GM12878 (cell line): Measurements from ENCODE around the gene UAP1L1. TPM values are rescaled to one million over a fixed set of nuclear protein-coding genes. Genes with fewer than 3 reads are reported as not detected.

Source experiments
- CEBPZ ChIP-seq: fragments of 150-350 bp; IDR thresholded peaks from 2 replicates; pipeline ENCODE4 v1.6.1; 2016; ENCODE audit warnings: low read depth, low read length
- EED ChIP-seq: sonication (generic); IDR thresholded peaks from 2 replicates; pipeline ENCODE4 v1.6.1; 2016; ENCODE audit warnings: antibody characterized with exemption, low read depth
- EP300 ChIP-seq, 2 experiments: fragments of 150-350 bp in 1 of 2; IDR thresholded peaks; 2 replicates each; pipeline ENCODE4 v1.6.1; 2011 to 2012; ENCODE audit warnings: low read depth in 2 of 2, low read length in 2 of 2, borderline replicate concordance in 1 of 2, improper control_type of control experiment in 1 of 2, inconsistent platforms in 1 of 2; ENCODE audit not compliant: control insufficient read depth in 1 of 2
- FOS ChIP-seq: IDR thresholded peaks from 3 replicates; pipeline ENCODE4 v1.6.1; 2011; ENCODE audit warnings: borderline replicate concordance; ENCODE audit not compliant: insufficient read length; ENCODE audit errors: extremely low read depth
- FOXM1 ChIP-seq: IDR thresholded peaks from 2 replicates; pipeline ENCODE4 v1.6.1; 2012; ENCODE audit warnings: low read depth, mild to moderate bottlenecking, inconsistent platforms, low read length, moderate library complexity
- HDAC2 ChIP-seq: fragments of 200-600 bp; sonication (generic); IDR thresholded peaks from 2 replicates; pipeline ENCODE4 v1.6.1; 2017
- LARP7 ChIP-seq: fragments of 450-650 bp; IDR thresholded peaks from 2 replicates; pipeline ENCODE4 v1.6.1; 2017; ENCODE audit warnings: mild to moderate bottlenecking
- NR2C1 ChIP-seq: fragments of 450-650 bp; IDR thresholded peaks from 2 replicates; pipeline ENCODE4 v1.6.1; 2017; ENCODE audit warnings: antibody characterized with exemption, mild to moderate bottlenecking, moderate library complexity
- POLR2AphosphoS2 ChIP-seq: IDR thresholded peaks from 2 replicates; pipeline ENCODE4 v1.6.1; 2011; ENCODE audit warnings: low read depth, mild to moderate bottlenecking, low read length, improper control_type of control experiment, moderate library complexity
- REST ChIP-seq: IDR thresholded peaks from 2 replicates; pipeline ENCODE4 v1.6.1; 2012; ENCODE audit warnings: mild to moderate bottlenecking, low read depth, low read length
- YBX1 ChIP-seq: fragments of 450-650 bp; IDR thresholded peaks from 2 replicates; pipeline ENCODE4 v1.6.1; 2016; ENCODE audit warnings: antibody characterized with exemption
- ZBTB33 ChIP-seq: fragments of 450-650 bp; IDR thresholded peaks from 2 replicates; pipeline ENCODE4 v1.6.1; 2017; ENCODE audit warnings: mild to moderate bottlenecking
- ZNF592 ChIP-seq: fragments of 450-650 bp; IDR thresholded peaks from 2 replicates; pipeline ENCODE4 v1.6.1; 2017; ENCODE audit warnings: mild to moderate bottlenecking, moderate library complexity
- ZNF622 ChIP-seq: fragments of 450-650 bp; IDR thresholded peaks from 2 replicates; pipeline ENCODE4 v1.6.1; 2017; ENCODE audit warnings: mild to moderate bottlenecking, inconsistent platforms
- ZSCAN29 ChIP-seq: fragments of 450-650 bp; IDR thresholded peaks from 2 replicates; pipeline ENCODE4 v1.6.1; 2017; ENCODE audit warnings: mild to moderate bottlenecking, moderate library complexity
- polyA plus RNA-seq, 11 experiments: library from polyadenylated mRNA; depleted of rRNA in 4 of 11; unstranded in 6 of 11; stranded (reverse) in 5 of 11; fragments of >200 nt; fragmentation: Nextera tagmentation in 4 of 11; fragmentation: Illumina TruSeq in 1 of 11; extraction: Ambion mirVana in 4 of 11; extraction: Trizol in 1 of 11; gene quantifications; 1 replicate in 1 of 11; 2 replicates in 10 of 11; pipeline versions ENCODE4 v1.2.1 to v1.2.3, GENCODE V29; 2011 to 2016; ENCODE audit warnings: inconsistent platforms in 2 of 11, missing spikeins in 2 of 11, low read depth in 1 of 11
- total RNA-seq, 4 experiments: library from RNA; depleted of rRNA in 3 of 4; stranded (reverse); fragments of >200 nt in 3 of 4; fragmentation: Illumina TruSeq in 1 of 4; extraction: Trizol in 1 of 4; gene quantifications; 2 replicates each; pipeline versions ENCODE4 v1.2.1 to v1.2.3, GENCODE V29; 2013 to 2021

The UAP1L1 gene
- total and polyA plus RNA-seq, 10 of the 15 experiments (the other 5 are each of a cell fraction or from before 2014, with no cell fraction given), result 0.29 to 15.7 (median 5.8) TPM

- TF ChIP-seq REST (no peak), CEBPZ (no peak), POLR2AphosphoS2 (no peak), LARP7 (no peak), ZSCAN29 (no peak), ZNF622 (no peak), NR2C1 (no peak), EED (no peak), FOXM1 (no peak), ZNF592 (no peak), HDAC2 (no peak), YBX1 (no peak), ZBTB33 (no peak), FOS (no peak), EP300 (IDR thresholded peaks at IDR 0.05; ENCODE audit: borderline replicate concordance in 1 of 2, control insufficient read depth in 1 of 2, low read depth in 2 of 2, low read length in 2 of 2) (no peak)
These were observed 13.1 kb upstream of the UAP1L1 start (continued) for GRCh38 chr9:137064027-137064879.
